K562 (cell line): Measurements from ENCODE around the gene ADAM15. TPM values are rescaled to one million over a fixed set of nuclear protein-coding genes. Genes with fewer than 3 reads are reported as not detected.
A peak's percentile ranks its signal among the peaks of the same experiment; 100 is the strongest.

Experiments used
- CREM ChIP-seq: IDR thresholded peaks from 2 replicates; pipeline ENCODE4 v1.6.1; 2014; ENCODE audit warnings: antibody characterized with exemption, low read depth
- E2F8 ChIP-seq: fragments of 450-650 bp; IDR thresholded peaks from 2 replicates; pipeline ENCODE4 v1.7.1; 2018; ENCODE audit warnings: mild to moderate bottlenecking, low read depth; ENCODE audit not compliant: partially characterized antibody
- FIP1L1 ChIP-seq: fragments of 200-400 bp; formaldehyde crosslinking; IDR thresholded peaks from 2 replicates; pipeline ENCODE4 v1.6.1; 2018; ENCODE audit warnings: mild to moderate bottlenecking, low read depth, low read length; ENCODE audit not compliant: poor library complexity, severe bottlenecking
- FOXO4 ChIP-seq: fragments of 450-650 bp; formaldehyde crosslinking; IDR thresholded peaks from 2 replicates; pipeline ENCODE4 v1.4.0; 2020; ENCODE audit warnings: mild to moderate bottlenecking, moderate library complexity
- GATAD2A ChIP-seq: fragments of 450-650 bp; IDR thresholded peaks from 2 replicates; pipeline ENCODE4 v1.6.1; 2017
- HMBOX1 ChIP-seq: sonication (generic); IDR thresholded peaks from 2 replicates; pipeline ENCODE4 v1.6.1; 2016
- KLF13 ChIP-seq: fragments of 450-650 bp; IDR thresholded peaks from 2 replicates; pipeline ENCODE4 v1.6.1; 2016; ENCODE audit warnings: missing genetic modification characterization, low read depth, mild to moderate bottlenecking, missing compliant biosample characterization, moderate library complexity, borderline replicate concordance
- MBD2 ChIP-seq: sonication (generic); IDR thresholded peaks from 2 replicates; pipeline ENCODE4 v1.6.1; 2016; ENCODE audit warnings: low read depth, borderline replicate concordance
- MTA3 ChIP-seq: fragments of 450-650 bp; formaldehyde crosslinking; IDR thresholded peaks from 2 replicates; pipeline ENCODE4 v1.6.1; 2017; ENCODE audit warnings: mild to moderate bottlenecking, borderline replicate concordance
- SUPT5H ChIP-seq: fragments of 450-650 bp; IDR thresholded peaks from 2 replicates; pipeline ENCODE4 v1.6.1; 2016
- ZNF12 ChIP-seq: sonication (generic); formaldehyde crosslinking; IDR thresholded peaks from 2 replicates; pipeline ENCODE4 v1.4.0; 2020; ENCODE audit warnings: mild to moderate bottlenecking, missing genetic modification reagents
- ZNF41 ChIP-seq: fragments of 250-450 bp; sonication (Bioruptor Pico); conservative IDR thresholded peaks from 2 replicates; pipeline ENCODE4 v1.4.0; 2020; ENCODE audit warnings: mild to moderate bottlenecking
- ZNF609 ChIP-seq: sonication (generic); formaldehyde crosslinking; IDR thresholded peaks from 2 replicates; pipeline ENCODE4 v1.8.1; 2023; ENCODE audit warnings: missing genetic modification reagents, mild to moderate bottlenecking, borderline replicate concordance
- ZNF740 ChIP-seq, 3 experiments: fragments of 200-800 bp in 1 of 3; sonication (Bioruptor generic) in 1 of 3; sonication (generic) in 1 of 3; formaldehyde crosslinking in 1 of 3; IDR thresholded peaks; 2 replicates each; pipeline versions ENCODE4 v1.6.1 to v1.8.0; 2016 to 2022; ENCODE audit warnings: mild to moderate bottlenecking in 2 of 3, missing compliant biosample characterization in 2 of 3, missing genetic modification characterization in 2 of 3, missing genetic modification reagents in 1 of 3
- polyA plus RNA-seq, 8 experiments: library from polyadenylated mRNA; depleted of rRNA in 4 of 8; stranded (reverse) in 5 of 8; unstranded in 3 of 8; fragments of >200 nt; fragmentation: Nextera tagmentation in 2 of 8; fragmentation: Illumina TruSeq in 1 of 8; extraction: Ambion mirVana in 2 of 8; extraction: Trizol in 1 of 8; gene quantifications; 2 replicates each; pipeline versions ENCODE4 v1.2.1 to v1.2.3, GENCODE V29; 2011 to 2014; ENCODE audit warnings: inconsistent platforms in 1 of 8, missing spikeins in 1 of 8
- total RNA-seq, 7 experiments: library from RNA; depleted of rRNA in 6 of 7; stranded (reverse); fragments of >200 nt in 6 of 7; fragmentation: Illumina TruSeq in 2 of 7; extraction: Trizol in 2 of 7; gene quantifications; 2 replicates each; pipeline versions ENCODE4 v1.2.1 to v1.2.3, GENCODE V29; 2011 to 2021; ENCODE audit warnings: low replicate concordance in 1 of 7

Gene ADAM15
- total and polyA plus RNA-seq, 9 of the 15 experiments (the other 6 are each of a cell fraction or from before 2014, with no cell fraction given): 0.69 to 72.3 (median 32.8) TPM

GRCh38 chr1:155050560-155051341 lies at the start of gene ADAM15 (continued):
- 0 out of 2 replicates have a peak, but pooled peaks have one; percentile 63 for TF ChIP-seq FOXO4
- peak; percentile 99 for TF ChIP-seq KLF13
- TF ChIP-seq MBD2: peak; percentile 27; the same call in 1 of the 2 replicates
- TF ChIP-seq ZNF609: no peak
- TF ChIP-seq CREM: peak; percentile 65
- TF ChIP-seq SUPT5H: peak; percentile 67; the same call in 1 of the 2 replicates
- peak; percentile 38; the same call in 1 of the 2 replicates for TF ChIP-seq GATAD2A
- 0 out of 2 replicates have a peak, but pooled peaks have one; percentile 47 for TF ChIP-seq ZNF41
- peak; percentile 92 for TF ChIP-seq E2F8
- 0 out of 2 replicates have a peak, but pooled peaks have one; percentile 60 for TF ChIP-seq ZNF740 (CRISPR knock-in tag; IDR thresholded peaks at IDR 0.05)
- TF ChIP-seq ZNF740 (tag; IDR thresholded peaks at IDR 0.05): no peak
- TF ChIP-seq MTA3: peak; percentile 92
- no peak for TF ChIP-seq HMBOX1
- TF ChIP-seq ZNF12 (CRISPR knock-in tag): 0 out of 2 replicates have a peak, but pooled peaks have one; percentile 51
- TF ChIP-seq FIP1L1: peak; percentile 80
